PC-9 (cell line): ENCODE results near the gene FGD5.

Source experiments
- EZH2 ChIP-seq: fragments of 200-600 bp; sonication (generic); IDR thresholded peaks from 2 replicates; pipeline ENCODE4 v1.8.0; 2017; ENCODE audit warnings: antibody characterized with exemption, low read depth
- TF ChIP-seq, protein P1 (sequence below): fragments of 200-600 bp; sonication (generic); conservative IDR thresholded peaks from 2 replicates; pipeline ENCODE4 v1.6.1; 2017; ENCODE audit warnings: mixed run types, antibody characterized with exemption, mild to moderate bottlenecking, moderate library complexity

DNA sequence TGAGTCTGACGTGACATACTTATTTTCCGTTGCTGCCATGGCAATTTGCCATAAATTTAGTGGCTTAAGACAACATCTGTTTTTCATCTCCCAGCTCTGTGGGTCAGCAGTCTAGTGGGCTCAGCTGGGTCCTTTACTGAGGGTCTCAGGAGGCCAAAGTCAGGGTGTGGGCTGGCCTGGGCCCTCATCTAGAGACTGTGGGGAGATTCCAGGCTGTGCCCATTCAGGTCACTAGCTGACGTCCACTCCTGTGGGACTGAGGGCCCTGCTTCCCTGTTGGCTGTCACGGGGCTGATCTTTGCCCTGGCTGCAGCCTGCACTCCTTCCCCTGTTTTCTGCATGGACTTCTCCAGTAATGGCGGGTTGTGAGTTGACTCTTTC is 19.1 kb downstream of the FGD5 start:
- TF ChIP-seq, protein P1, sequence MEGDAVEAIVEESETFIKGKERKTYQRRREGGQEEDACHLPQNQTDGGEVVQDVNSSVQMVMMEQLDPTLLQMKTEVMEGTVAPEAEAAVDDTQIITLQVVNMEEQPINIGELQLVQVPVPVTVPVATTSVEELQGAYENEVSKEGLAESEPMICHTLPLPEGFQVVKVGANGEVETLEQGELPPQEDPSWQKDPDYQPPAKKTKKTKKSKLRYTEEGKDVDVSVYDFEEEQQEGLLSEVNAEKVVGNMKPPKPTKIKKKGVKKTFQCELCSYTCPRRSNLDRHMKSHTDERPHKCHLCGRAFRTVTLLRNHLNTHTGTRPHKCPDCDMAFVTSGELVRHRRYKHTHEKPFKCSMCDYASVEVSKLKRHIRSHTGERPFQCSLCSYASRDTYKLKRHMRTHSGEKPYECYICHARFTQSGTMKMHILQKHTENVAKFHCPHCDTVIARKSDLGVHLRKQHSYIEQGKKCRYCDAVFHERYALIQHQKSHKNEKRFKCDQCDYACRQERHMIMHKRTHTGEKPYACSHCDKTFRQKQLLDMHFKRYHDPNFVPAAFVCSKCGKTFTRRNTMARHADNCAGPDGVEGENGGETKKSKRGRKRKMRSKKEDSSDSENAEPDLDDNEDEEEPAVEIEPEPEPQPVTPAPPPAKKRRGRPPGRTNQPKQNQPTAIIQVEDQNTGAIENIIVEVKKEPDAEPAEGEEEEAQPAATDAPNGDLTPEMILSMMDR: no peak
- TF ChIP-seq EZH2: no peak
